ENCODE results near the gene PSTPIP2. TPM values are rescaled to one million over a fixed set of nuclear protein-coding genes. Genes with fewer than 3 reads are reported as not detected.
A peak's percentile ranks its signal among the peaks of the same experiment; 100 is the strongest.

PSTPIP2 gene
- total and polyA plus RNA-seq, 9 of the 15 experiments (the other 6 are each of a cell fraction or from before 2014, with no cell fraction given) = 14.0 to 45.7 (median 27.1) TPM

GRCh38 chr18:45962461-45962860 lies 109.6 kb downstream of the PSTPIP2 start:
- no peak overlapping the region for H2AFZ ChIP-seq (ENCODE audit: low read depth, low read length)
- intact Hi-C loops (cut with micrococcal nuclease) (no loop called here), in situ Hi-C loops (cut with MboI) (no loop called here)
- ATAC-seq (no peak), DNase-seq (ENCODE audit: extremely low read depth in 1 of 4, low spot score in 3 of 4) (peak in 1 of 4 experiments; percentile 16), FAIRE-seq (no peak)
- peaks cover 0 to 4% of the 10 kb centered on the region in 2 experiments; a peak in 2 of 5 replicates for H3K4me1 ChIP-seq (replicated peaks in 1 of 2; ENCODE audit: control insufficient read depth in 2 of 2, insufficient read depth in 2 of 2, low read length in 2 of 2)
- no TSS peak for BruUV-seq (replicated peaks)
- POLR2A ChIA-PET = interaction anchor here (1.1 kb wide), 1 partner anchor 13 kb away, joined by 3 read pairs; no protein-coding TSS in a partner anchor
- no peak overlapping the region for H3K4me2 ChIP-seq (ENCODE audit: insufficient read depth, low read length)
- H4K20me1 ChIP-seq (replicated peaks; ENCODE audit: control insufficient read depth, insufficient read depth, low read length) = no peaks in the 10 kb centered on the region
- peaks cover 7% of the 10 kb centered on the region; the same call in 2 of the 3 replicates for H3K36me3 ChIP-seq (ENCODE audit: control insufficient read depth, insufficient read depth, low read length)
- H3K4me3 ChIP-seq = no peak overlapping the region
- CTCF ChIA-PET (ENCODE audit: low intra/inter-chr PET ratio) = no interaction called here
- no peaks in the 10 kb centered on the region for H3K9me3 ChIP-seq (replicated peaks; ENCODE audit: control insufficient read depth, insufficient read depth, low read depth, low read length)
- no peak overlapping the region for H3K9ac ChIP-seq (ENCODE audit: insufficient read depth in 1 of 2, low read depth in 2 of 2, low read length in 2 of 2)
- no peak overlapping the region for H3K27ac ChIP-seq (ENCODE audit: extremely low read depth, low read depth, low read length)
- H3K27me3 ChIP-seq (ENCODE audit: control insufficient read depth in 2 of 2, insufficient read depth in 2 of 2, low read length in 2 of 2) = no peaks in the 10 kb centered on the region
- peaks cover 19% of the 10 kb centered on the region for H3K79me2 ChIP-seq (ENCODE audit: control insufficient read depth, insufficient read depth, low read length)
- no peaks in the 10 kb centered on the region for H3K9me1 ChIP-seq (ENCODE audit: control insufficient read depth, insufficient read depth, low read length)
- WGBS (ENCODE audit: insufficient coverage, low coverage, missing lambda C conversion rate) = 8% methylated on average over 2 of the region's 2 CpGs
- TF ChIP-seq FOSL1 (tag; conservative IDR thresholded peaks at IDR 0.05) (0 out of 2 replicates have a peak, but pooled peaks have one; percentile 21), TEAD4 (IDR thresholded peaks at IDR 0.05; ENCODE audit: low read length) (peak; percentile 54; the same call in 1 of the 2 replicates), TEAD4 (CRISPR knock-in tag; IDR thresholded peaks at IDR 0.05; ENCODE audit: borderline replicate concordance) (no peak), RHOXF2B (CRISPR knock-in tag; conservative IDR thresholded peaks at IDR 0.05) (no peak), BHLHE40 (IDR thresholded peaks at IDR 0.05; ENCODE audit: low read length) (0 out of 2 replicates have a peak, but pooled peaks have one; percentile 19), MITF (IDR thresholded peaks at IDR 0.05) (peak; percentile 59), OTX1 (CRISPR knock-in tag; IDR thresholded peaks at IDR 0.05) (no peak), HMBOX1 (IDR thresholded peaks at IDR 0.05) (peak; percentile 66), THRB (CRISPR knock-in tag; conservative IDR thresholded peaks at IDR 0.05) (no peak), ZNF445 (CRISPR knock-in tag; IDR thresholded peaks at IDR 0.05; ENCODE audit: low read depth) (no peak), TAF7 (tag; IDR thresholded peaks at IDR 0.05) (no peak), TEAD1 (CRISPR knock-in tag; IDR thresholded peaks at IDR 0.05) (peak in 1 of 2 experiments; percentile 88; a peak in 2 of 4 replicates)
- TF ChIP-seq, protein P1, sequence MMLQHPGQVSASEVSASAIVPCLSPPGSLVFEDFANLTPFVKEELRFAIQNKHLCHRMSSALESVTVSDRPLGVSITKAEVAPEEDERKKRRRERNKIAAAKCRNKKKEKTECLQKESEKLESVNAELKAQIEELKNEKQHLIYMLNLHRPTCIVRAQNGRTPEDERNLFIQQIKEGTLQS (IDR thresholded peaks at IDR 0.05) = no peak
- TF ChIP-seq, protein P1 (CRISPR knock-in tag; conservative IDR thresholded peaks at IDR 0.05) = no peak
- TF ChIP-seq, protein P2, sequence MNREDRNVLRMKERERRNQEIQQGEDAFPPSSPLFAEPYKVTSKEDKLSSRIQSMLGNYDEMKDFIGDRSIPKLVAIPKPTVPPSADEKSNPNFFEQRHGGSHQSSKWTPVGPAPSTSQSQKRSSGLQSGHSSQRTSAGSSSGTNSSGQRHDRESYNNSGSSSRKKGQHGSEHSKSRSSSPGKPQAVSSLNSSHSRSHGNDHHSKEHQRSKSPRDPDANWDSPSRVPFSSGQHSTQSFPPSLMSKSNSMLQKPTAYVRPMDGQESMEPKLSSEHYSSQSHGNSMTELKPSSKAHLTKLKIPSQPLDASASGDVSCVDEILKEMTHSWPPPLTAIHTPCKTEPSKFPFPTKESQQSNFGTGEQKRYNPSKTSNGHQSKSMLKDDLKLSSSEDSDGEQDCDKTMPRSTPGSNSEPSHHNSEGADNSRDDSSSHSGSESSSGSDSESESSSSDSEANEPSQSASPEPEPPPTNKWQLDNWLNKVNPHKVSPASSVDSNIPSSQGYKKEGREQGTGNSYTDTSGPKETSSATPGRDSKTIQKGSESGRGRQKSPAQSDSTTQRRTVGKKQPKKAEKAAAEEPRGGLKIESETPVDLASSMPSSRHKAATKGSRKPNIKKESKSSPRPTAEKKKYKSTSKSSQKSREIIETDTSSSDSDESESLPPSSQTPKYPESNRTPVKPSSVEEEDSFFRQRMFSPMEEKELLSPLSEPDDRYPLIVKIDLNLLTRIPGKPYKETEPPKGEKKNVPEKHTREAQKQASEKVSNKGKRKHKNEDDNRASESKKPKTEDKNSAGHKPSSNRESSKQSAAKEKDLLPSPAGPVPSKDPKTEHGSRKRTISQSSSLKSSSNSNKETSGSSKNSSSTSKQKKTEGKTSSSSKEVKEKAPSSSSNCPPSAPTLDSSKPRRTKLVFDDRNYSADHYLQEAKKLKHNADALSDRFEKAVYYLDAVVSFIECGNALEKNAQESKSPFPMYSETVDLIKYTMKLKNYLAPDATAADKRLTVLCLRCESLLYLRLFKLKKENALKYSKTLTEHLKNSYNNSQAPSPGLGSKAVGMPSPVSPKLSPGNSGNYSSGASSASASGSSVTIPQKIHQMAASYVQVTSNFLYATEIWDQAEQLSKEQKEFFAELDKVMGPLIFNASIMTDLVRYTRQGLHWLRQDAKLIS (CRISPR knock-in tag; IDR thresholded peaks at IDR 0.05) = no peak
